Activated T-cell treated with anti-CD3 and anti-CD28 coated beads, Interleukin-2, amount 50 U/mL, for 24 hours (primary cell): Measurements from ENCODE around the gene MROH7.
"Not testable (repeated sequence)": the region's sequence is repeated elsewhere in the genome, so short reads cannot be mapped to it uniquely, and the experiment has no call there.

Experiments used
- DNase-seq: peaks from one replicate; pipeline ENCODE4 v3.0.0-alpha.2; 2020
- H3K27ac Mint-ChIP-seq: 2 replicates; pipeline ENCODE4 v1.8.0; 2020; ENCODE audit warnings: mild to moderate bottlenecking, mixed read lengths
- H3K27me3 Mint-ChIP-seq: 2 replicates; pipeline ENCODE4 v1.8.0; 2020; ENCODE audit warnings: mixed read lengths
- H3K36me3 Mint-ChIP-seq: 2 replicates; pipeline ENCODE4 v1.8.0; 2020; ENCODE audit warnings: low read depth, mixed read lengths
- H3K4me1 Mint-ChIP-seq: 2 replicates; pipeline ENCODE4 v1.8.0; 2020; ENCODE audit warnings: low read depth, mixed read lengths
- H3K4me3 Mint-ChIP-seq: 2 replicates; pipeline ENCODE4 v1.8.0; 2020; ENCODE audit warnings: mild to moderate bottlenecking, moderate library complexity, mixed read lengths
- H3K9me3 Mint-ChIP-seq: 2 replicates; pipeline ENCODE4 v1.8.0; 2020; ENCODE audit warnings: mixed read lengths

Gene MROH7

DNA sequence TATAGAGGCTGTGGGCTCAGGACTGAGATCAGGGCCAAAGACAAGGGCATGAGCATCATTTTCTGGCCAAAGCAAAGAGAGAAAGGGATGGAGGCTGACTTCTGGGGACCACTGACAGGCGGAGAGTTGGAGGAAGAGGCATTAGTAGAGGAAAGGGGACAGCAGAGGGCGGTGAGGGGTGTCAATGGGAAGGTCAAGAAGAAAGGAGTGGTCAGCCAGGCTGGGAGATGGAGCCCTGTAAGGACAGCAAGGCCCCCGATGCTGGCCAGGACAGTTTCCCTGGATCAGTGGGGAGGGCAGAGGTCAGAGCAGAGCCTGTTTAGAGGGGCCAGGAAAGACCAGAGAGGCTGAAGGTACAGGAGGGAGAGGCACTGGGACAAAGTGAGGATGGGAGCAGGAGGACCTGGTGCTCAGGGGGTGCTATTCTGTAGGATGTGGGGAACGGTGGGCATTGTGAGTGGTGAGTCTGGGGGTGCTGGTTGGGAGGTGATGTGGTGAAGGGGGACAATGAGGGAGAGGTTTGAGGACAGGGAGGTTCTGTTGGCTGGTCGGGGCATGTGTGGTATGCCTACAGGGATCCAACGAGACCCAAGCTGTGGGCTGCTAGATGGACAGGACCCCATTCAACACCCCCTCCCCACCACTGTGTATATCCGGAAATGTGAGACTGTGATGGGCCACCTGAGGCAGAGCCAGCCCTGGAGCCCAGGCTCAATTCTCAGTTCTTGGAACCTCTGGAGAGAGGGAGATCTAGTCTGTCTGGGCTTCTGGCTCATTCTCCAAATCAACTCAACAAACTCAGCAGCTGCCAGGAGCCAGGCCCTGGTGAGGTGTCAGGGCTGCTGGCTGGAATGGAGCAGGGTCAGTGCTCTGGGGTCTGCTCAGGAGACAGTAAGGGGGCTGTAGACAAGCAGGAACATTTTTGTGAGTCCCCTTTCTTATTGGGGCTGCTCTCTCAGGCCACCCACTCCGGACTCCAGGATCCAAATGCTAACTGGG lies 16.8 kb upstream of the MROH7 start:
- no peak for DNase-seq
- Mint-ChIP-seq H3K36me3 (no peaks in the 10 kb centered on the region), H3K4me3 (no peak overlapping the region), H3K27me3 (no peaks in the 10 kb centered on the region), H3K4me1 (no peaks in the 10 kb centered on the region), H3K27ac (no peak overlapping the region), H3K9me3 (no peaks in the 10 kb centered on the region)

DNA sequence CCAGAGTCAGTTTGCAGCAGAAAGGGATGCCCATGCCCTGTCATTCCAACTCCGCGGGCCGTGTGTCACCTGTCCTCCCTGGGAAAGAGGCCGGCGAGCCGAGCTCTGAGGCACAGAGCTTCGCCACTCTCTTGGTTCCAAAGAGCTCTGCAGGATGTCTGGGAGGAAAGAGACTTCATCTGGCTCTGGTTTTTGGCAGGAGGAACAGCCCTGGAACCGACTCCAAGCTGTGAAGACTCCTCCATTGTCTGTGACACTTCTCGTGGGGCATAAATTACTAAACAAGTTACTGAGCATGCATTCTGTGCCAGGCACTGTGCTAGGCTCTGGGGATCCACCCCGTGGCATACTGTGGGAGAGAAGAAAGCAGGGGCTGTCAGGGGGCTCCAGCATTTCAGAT lies 14.4 kb upstream of the MROH7 start:
- no peak overlapping the region for H3K4me3 Mint-ChIP-seq
- no peaks in the 10 kb centered on the region for H3K36me3 Mint-ChIP-seq
- H3K9me3 Mint-ChIP-seq: no peaks in the 10 kb centered on the region
- no peak for DNase-seq
- no peak overlapping the region for H3K27ac Mint-ChIP-seq
- peaks cover 7% of the 10 kb centered on the region for H3K27me3 Mint-ChIP-seq
- no peaks in the 10 kb centered on the region for H3K4me1 Mint-ChIP-seq

DNA sequence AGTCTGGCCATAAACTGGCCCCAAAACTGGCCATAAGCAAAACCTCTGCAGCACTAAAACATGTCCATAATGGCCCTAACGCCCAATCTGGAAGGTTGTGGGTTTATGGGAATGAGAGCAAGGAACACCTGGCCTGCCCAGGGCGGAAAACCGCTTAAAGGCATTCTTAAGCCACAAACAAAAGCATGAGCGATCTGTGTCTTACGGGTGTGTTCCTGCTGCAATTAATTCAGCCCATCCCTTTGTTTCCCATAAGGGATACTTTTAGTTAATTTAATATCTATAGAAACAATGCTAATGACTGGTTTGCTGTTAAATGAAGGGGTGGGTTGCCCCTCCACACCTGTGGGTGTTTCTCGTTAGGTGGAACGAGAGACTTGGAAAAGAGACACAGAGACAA lies 5.8 kb upstream of the MROH7 start:
- not testable (repeated sequence) for H3K4me3 Mint-ChIP-seq, H3K9me3 Mint-ChIP-seq, H3K27me3 Mint-ChIP-seq, DNase-seq, H3K27ac Mint-ChIP-seq, H3K36me3 Mint-ChIP-seq, H3K4me1 Mint-ChIP-seq

DNA sequence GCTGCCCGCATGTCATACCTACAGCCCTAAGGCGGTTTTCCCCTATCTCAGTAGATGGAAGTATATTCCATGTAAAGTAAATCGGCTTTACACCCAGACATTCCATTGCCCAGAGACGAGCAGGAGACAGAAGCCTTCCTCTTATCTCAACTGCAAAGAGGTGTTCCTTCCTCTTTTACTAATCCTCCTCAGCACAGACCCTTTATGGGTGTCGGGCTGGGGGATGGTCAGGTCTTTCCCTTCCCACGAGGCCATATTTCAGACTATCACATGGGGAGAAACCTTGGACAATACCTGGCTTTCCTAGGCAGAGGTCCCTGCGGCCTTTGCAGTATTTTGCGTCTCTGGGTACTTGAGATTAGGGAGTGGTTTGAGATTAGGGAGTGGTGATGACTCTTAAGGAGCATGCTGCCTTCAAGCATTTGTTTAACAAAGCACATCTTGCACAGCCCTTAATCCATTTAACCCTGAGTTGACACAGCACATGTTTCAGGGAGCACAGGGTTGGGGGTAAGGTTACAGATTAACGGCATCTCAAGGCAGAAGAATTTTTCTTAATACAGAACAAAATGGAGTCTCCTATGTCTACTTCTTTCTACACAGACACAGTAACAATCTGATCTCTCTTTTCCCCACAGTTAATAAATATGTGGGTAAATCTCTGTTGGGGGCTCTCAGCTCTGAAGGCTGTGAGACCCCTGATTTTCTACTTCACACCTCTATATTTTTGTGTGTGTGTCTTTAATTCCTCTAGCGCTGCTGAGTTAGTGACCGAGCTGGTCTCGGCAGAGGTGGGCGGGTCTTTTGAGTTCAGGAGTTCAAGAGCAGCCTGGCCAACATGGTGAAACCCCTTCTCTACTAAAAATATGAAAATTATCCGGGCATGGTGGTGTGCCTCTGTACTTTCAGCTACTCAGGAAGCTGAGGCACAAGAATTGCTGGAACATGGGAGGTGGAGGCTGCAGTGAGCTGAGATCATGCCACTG lies 4.8 kb upstream of the MROH7 start:
- H3K27ac Mint-ChIP-seq, H3K9me3 Mint-ChIP-seq, H3K4me1 Mint-ChIP-seq, H3K27me3 Mint-ChIP-seq, DNase-seq, H3K4me3 Mint-ChIP-seq, H3K36me3 Mint-ChIP-seq: not testable (repeated sequence)

DNA sequence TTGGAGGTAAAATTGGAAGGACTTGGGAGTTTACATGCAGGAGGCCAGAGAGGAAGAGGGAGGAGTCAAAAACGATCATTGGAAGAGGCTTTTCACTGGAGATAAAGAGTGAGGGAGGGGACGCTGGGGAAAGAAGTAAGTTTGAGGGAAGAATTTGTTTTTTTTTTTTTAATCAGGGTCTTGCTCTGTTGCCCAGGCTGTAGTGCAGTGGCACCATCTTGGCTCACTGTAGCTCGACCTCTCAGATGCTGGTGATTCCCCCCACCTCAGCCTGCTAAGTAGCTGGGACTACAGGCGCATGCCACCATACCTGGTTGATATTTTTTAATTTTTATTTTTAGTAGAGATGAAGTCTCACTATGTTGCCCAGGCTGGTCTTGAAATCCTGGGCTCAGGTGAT lies 1.2 kb upstream of the MROH7 start:
- Mint-ChIP-seq H3K36me3 (no peaks in the 10 kb centered on the region), H3K27ac (no peak overlapping the region), H3K9me3 (peaks cover 7% of the 10 kb centered on the region), H3K27me3 (no peaks in the 10 kb centered on the region), H3K4me1 (no peaks in the 10 kb centered on the region), H3K4me3 (no peak overlapping the region)
- no peak for DNase-seq

DNA sequence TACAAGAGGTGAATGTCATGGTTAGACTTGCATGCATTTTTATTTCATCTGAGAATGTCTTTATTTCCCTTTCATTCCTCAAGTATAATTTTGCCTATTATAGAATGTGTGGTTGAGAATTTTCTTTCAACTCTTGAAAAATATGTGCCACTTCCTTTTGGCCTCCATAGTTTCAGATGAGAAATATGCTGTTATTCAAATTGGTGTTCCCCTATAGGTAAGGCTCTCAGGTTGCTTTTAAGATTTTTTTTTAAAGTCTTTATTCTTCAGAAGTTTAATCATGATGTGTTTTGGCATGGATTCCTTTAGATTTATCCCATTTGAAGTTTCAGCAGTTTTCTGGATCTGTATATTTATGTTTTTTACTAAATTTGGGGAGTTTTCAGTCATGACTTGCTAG lies 2.1 kb downstream of the MROH7 start:
- Mint-ChIP-seq H3K4me3 (no peak overlapping the region), H3K27me3 (peaks cover 3% of the 10 kb centered on the region), H3K27ac (no peak overlapping the region), H3K9me3 (peaks cover 10% of the 10 kb centered on the region), H3K36me3 (no peaks in the 10 kb centered on the region), H3K4me1 (no peaks in the 10 kb centered on the region)
- no peak for DNase-seq

DNA sequence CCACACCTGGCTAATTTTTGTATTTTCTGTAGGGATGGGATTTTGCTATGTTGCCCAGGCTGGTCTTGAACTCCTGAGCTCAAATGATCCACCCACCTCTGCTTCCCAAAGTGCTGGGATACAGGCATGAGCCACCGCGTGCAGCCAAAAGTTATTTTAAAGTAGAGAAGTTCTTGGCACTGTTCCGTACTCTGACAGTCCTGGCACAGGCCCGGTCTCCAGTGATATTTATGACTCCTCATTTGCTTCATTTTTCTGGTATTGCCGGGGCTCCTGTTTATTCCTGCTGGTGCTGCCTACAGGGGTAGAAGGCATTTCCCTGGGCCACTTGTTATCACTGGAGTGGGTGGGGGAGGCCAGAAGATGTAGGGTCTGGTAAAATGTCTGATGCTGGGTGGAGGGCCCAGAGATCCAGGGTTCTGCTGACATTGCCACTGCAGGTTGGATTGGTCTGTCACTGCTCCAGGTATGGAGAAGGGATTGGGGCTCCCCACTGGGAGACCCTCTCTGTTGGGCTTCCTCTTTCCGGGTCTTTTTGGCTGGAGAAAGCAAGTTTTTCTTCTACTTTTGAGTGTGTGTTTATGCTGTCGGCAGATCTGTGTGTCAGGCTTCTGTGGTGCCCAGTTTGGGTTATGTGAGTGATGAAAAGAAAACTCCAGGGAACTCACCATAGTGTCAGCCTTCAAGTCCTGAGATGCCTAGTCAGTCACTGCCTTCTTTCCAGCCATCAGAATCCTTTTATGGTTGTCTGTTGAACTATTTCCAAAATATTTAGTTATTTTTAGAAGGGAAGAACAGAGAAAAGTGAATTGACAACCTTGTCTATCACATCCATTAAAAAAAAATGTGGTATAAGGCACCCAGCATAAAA lies 4.5 kb downstream of the MROH7 start:
- Mint-ChIP-seq H3K4me3 (no peak overlapping the region), H3K9me3 (peaks cover 10% of the 10 kb centered on the region), H3K27ac (no peak overlapping the region), H3K4me1 (no peaks in the 10 kb centered on the region), H3K36me3 (no peaks in the 10 kb centered on the region), H3K27me3 (peaks cover 11% of the 10 kb centered on the region)
- DNase-seq: no peak

DNA sequence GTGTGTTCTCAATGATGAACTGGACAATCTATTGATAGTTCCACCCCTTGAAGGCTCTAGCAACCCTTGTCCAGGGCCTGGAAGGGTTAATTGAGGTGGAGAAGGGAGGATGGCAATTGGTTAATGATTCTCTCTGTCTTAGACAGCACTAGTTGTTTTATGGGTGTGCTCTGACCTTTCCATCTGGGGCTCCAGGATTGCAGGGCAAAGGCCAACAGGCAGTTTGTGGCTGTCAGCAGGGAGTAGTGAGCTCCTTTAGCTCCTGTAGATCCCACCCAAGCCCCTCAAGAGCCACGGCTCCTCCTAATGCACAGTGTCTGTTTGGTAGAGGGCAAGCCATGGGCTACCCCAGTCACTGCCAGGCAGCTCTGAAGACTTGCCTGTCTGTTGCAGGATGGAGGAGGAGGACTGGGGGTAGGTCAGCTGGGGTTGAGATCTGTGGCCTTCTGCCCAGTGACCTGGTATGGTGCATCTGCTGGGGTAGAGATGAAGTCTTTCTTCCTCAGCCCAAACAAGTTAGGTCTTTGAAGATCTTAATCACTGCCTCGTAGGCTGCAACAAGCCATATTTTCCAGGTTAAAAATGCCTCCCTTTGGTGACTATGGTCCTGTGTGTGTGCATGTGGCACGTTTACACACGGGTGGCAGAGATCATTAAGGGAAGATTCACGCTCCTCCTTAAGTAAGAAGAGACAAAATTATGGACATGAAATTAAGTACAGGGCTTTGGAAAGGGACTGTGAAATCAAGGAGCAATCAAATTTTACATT lies 7.7 kb downstream of the MROH7 start:
- Mint-ChIP-seq H3K27ac (no peak overlapping the region), H3K27me3 (peaks cover 11% of the 10 kb centered on the region), H3K36me3 (no peaks in the 10 kb centered on the region), H3K4me1 (no peaks in the 10 kb centered on the region), H3K4me3 (no peak overlapping the region), H3K9me3 (peaks cover 3% of the 10 kb centered on the region)
- no peak for DNase-seq

DNA sequence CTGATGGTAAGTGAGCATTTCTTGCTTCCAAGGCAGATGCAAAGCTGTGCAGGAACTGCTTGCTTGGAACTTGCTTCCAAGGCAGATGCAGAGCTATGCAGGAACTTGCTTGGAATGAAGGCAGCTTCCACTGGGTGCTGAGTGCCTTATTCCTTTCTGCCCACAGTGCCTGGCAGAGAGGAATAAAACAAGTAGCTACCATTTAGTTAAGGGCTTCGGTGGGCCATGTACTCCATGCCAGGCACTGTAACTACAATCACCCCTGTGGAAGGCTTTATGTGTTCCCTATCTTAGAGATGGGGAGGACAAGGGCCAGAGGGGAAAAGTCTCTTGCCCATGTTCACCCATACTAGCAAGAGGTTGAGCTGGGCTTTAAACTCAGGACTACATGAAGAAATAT lies 8.3 kb downstream of the MROH7 start:
- Mint-ChIP-seq H3K9me3 (peaks cover 3% of the 10 kb centered on the region), H3K36me3 (no peaks in the 10 kb centered on the region), H3K4me3 (no peak overlapping the region), H3K27ac (no peak overlapping the region), H3K27me3 (peaks cover 11% of the 10 kb centered on the region), H3K4me1 (no peaks in the 10 kb centered on the region)
- DNase-seq: no peak

DNA sequence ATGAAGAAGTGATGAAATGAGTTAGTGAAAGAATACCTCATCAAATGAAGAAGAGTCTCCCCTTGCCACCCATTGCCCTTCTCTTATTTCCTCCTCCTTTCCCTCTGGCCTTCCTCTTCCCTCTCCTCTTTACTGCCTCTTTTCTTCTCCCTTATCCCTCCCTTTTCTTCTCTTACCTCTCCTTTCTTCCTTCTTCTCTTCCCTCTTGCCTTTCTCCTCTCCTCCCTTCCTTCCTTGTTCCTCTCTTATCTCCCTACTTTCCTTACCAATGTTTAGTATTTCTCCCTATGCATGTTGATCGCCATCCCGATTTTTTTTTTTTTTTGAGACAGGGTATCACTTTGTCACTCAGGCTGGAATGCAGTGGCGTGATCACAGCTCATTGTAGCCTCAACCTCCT lies 8.8 kb downstream of the MROH7 start:
- H3K9me3 Mint-ChIP-seq: peaks cover 3% of the 10 kb centered on the region
- H3K4me1 Mint-ChIP-seq: no peaks in the 10 kb centered on the region
- peaks cover 11% of the 10 kb centered on the region for H3K27me3 Mint-ChIP-seq
- no peak for DNase-seq
- no peaks in the 10 kb centered on the region for H3K36me3 Mint-ChIP-seq
- no peak overlapping the region for H3K4me3 Mint-ChIP-seq
- no peak overlapping the region for H3K27ac Mint-ChIP-seq

DNA sequence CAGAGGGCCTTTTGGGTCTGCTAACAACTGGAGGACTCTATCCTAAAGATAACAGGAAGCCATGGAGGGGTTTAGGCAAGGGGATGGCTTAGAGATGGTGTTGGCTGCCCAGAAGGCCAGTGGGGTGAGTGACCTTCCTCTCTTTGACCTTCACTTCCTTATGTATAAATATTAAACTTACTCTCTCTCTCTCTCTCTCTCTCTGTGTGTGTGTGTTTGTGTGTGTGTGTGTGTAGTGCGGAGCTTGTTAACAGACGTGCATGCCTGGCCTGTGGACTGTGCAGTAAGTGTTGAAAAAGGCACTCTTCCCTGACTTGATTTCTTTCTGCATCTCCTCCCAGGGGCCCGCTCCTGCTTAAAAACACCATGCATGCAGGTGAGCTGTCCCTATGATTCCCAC lies 10.0 kb downstream of the MROH7 start:
- H3K27me3 Mint-ChIP-seq: peaks cover 11% of the 10 kb centered on the region
- no peak overlapping the region for H3K4me3 Mint-ChIP-seq
- no peaks in the 10 kb centered on the region for H3K4me1 Mint-ChIP-seq
- H3K27ac Mint-ChIP-seq: no peak overlapping the region
- no peaks in the 10 kb centered on the region for H3K36me3 Mint-ChIP-seq
- H3K9me3 Mint-ChIP-seq: no peaks in the 10 kb centered on the region
- no peak for DNase-seq

DNA sequence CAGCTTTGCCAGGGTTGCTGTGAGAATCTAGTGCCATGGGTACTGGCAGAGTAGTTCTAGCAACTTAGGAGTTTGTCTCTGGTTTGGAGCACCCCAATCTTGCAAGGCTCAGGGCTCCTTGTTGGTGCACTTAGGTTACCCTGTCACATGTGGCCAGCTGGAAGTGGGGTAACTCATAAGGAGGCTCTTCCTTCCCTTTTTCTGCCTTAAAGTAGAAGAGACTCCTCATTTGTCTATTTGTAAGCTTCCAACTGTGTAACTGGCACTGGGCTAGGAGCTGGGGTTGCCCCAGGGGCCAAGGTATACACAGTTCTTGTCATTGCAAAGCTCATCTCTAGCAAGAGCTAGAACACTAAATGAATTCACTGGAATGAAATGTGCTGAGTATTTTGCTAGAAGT lies 10.6 kb downstream of the MROH7 start:
- Mint-ChIP-seq H3K27ac (no peak overlapping the region), H3K9me3 (no peaks in the 10 kb centered on the region), H3K4me3 (no peak overlapping the region), H3K4me1 (no peaks in the 10 kb centered on the region), H3K27me3 (peaks cover 11% of the 10 kb centered on the region), H3K36me3 (no peaks in the 10 kb centered on the region)
- DNase-seq: no peak

DNA sequence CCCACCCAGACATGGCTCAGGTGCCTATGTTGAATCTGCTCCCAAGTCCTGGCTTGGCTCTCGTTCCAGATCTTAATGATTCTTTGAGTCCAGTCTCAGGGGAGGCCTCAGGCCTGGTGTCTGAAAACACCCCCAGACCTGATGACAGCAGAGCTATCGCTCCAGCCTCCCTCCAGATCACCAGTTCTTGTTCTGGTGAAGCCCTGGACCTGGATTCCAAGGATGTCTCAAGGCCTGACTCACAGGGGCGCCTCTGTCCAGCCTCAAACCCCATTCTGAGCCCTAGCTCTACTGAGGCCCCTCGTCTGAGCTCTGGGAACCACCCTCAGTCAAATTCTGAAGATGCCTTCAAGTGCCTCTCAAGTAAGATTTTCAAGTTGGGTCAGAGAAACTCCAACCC lies 11.4 kb downstream of the MROH7 start:
- no peak for DNase-seq
- Mint-ChIP-seq H3K27me3 (peaks cover 11% of the 10 kb centered on the region), H3K36me3 (no peaks in the 10 kb centered on the region), H3K9me3 (peaks cover 2% of the 10 kb centered on the region), H3K27ac (no peak overlapping the region), H3K4me1 (no peaks in the 10 kb centered on the region), H3K4me3 (no peak overlapping the region)
